Body of pancreas (tissue), 4 donors: Measurements from ENCODE around the gene MPL. TPM values are rescaled to one million over a fixed set of nuclear protein-coding genes. Genes with fewer than 3 reads are reported as not detected.

ENCODE experiments used
- ATAC-seq: fragments of 150-250 bp; one replicate; pipeline ENCODE4 v1.9.1; 2016
- DNase-seq, 4 donors: peaks; one replicate each; pipeline ENCODE4 v3.0.0-alpha.2; 2019
- H3K27ac ChIP-seq, 4 donors: fragments of 200-600 bp; sonication (generic); 1 replicate in 3 of 4; 2 replicates in 1 of 4; pipeline versions ENCODE4 v1.5.1 to v1.6.1; 2016 to 2019; ENCODE audit warnings: mild to moderate bottlenecking in 1 of 4, mixed read lengths in 1 of 4, moderate library complexity in 1 of 4
- H3K27me3 ChIP-seq, 2 donors: fragments of 200-600 bp; sonication (generic); one replicate each; pipeline ENCODE4 v1.6.0; 2016; ENCODE audit warnings: mild to moderate bottlenecking in 1 of 2
- H3K36me3 ChIP-seq, 2 donors: fragments of 200-600 bp; sonication (generic); replicated peaks in 1 of 2; 2 replicates each; pipeline ENCODE4 v1.5.1; 2016; ENCODE audit warnings: low read depth in 2 of 2; ENCODE audit not compliant: insufficient read depth in 1 of 2
- H3K4me1 ChIP-seq: fragments of 200-600 bp; sonication (generic); one replicate; pipeline ENCODE4 v1.6.0; 2016
- H3K4me3 ChIP-seq, 2 donors: fragments of 200-600 bp; sonication (generic); 1 replicate in 1 of 2; 2 replicates in 1 of 2; pipeline ENCODE4 v1.5.1; 2016 to 2019
- H3K9me3 ChIP-seq, 3 donors: fragments of 200-600 bp; sonication (generic); 1 replicate in 2 of 3; 2 replicates in 1 of 3; pipeline ENCODE4 v1.5.1; 2016
- POLR2A ChIP-seq, 3 donors: fragments of 450-650 bp; IDR thresholded peaks; one replicate each; pipeline ENCODE4 v1.6.1; 2016; ENCODE audit warnings: antibody characterized with exemption in 3 of 3, mild to moderate bottlenecking in 2 of 3
- WGBS, 2 donors: methylation state at CpG; one replicate each; pipeline ENCODE4 v1.1.5; 2017; 5-methylcytosine and 5-hydroxymethylcytosine counted together
- intact Hi-C: fragments of 100-400 bp; cut with DNase I; formaldehyde crosslinking; loops from one replicate; pipeline ENCODE4 v1.15.1; 2023
- total RNA-seq, 2 donors: library from RNA; depleted of rRNA; stranded (reverse); fragments of >200 nt; gene quantifications; one replicate each; pipeline ENCODE4 v1.1.0, GENCODE V29; 2016
- TF ChIP-seq, protein P1 (sequence below), 7 experiments: fragments of 450-650 bp in 4 of 7; fragments of 200-600 bp in 3 of 7; sonication (generic) in 3 of 7; IDR thresholded peaks; one replicate each; pipeline ENCODE4 v1.5.1; 2016 to 2019; ENCODE audit warnings: antibody characterized with exemption in 7 of 7

Gene MPL
- total RNA-seq, 2 donors from 2014 or later = not detected

- Histone ChIP-seq H3K9me3 (no peaks in the 10 kb centered on the region), H3K4me3 (no peak overlapping the region), H3K27me3 (no peaks in the 10 kb centered on the region), H3K27ac (no peak overlapping the region), H3K36me3 (no peaks in the 10 kb centered on the region), H3K4me1 (peaks cover 20% of the 10 kb centered on the region)
- intact Hi-C loops = loop anchor here (10.0 kb wide), 1 partner anchor 60 kb away; no protein-coding TSS in a partner anchor
- TF ChIP-seq POLR2A (IDR thresholded peaks at IDR 0.05) = no peak
- TF ChIP-seq, protein P1, sequence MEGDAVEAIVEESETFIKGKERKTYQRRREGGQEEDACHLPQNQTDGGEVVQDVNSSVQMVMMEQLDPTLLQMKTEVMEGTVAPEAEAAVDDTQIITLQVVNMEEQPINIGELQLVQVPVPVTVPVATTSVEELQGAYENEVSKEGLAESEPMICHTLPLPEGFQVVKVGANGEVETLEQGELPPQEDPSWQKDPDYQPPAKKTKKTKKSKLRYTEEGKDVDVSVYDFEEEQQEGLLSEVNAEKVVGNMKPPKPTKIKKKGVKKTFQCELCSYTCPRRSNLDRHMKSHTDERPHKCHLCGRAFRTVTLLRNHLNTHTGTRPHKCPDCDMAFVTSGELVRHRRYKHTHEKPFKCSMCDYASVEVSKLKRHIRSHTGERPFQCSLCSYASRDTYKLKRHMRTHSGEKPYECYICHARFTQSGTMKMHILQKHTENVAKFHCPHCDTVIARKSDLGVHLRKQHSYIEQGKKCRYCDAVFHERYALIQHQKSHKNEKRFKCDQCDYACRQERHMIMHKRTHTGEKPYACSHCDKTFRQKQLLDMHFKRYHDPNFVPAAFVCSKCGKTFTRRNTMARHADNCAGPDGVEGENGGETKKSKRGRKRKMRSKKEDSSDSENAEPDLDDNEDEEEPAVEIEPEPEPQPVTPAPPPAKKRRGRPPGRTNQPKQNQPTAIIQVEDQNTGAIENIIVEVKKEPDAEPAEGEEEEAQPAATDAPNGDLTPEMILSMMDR (IDR thresholded peaks at IDR 0.05) = no peak
- no peak for DNase-seq
- no peak for ATAC-seq
- WGBS, 2 donors = 80 to 87% methylated on average over 2 of the region's 2 CpGs
These were observed 16.9 kb downstream of the MPL start for GRCh38 chr1:43354471-43354870.

- no peak for DNase-seq
- no peak for ATAC-seq
- no peak overlapping the region for H3K4me3 ChIP-seq
- intact Hi-C loops = loop anchor here (10.0 kb wide), 1 partner anchor 60 kb away; no protein-coding TSS in a partner anchor
- no peak overlapping the region for H3K27ac ChIP-seq
- peaks cover 16% of the 10 kb centered on the region for H3K4me1 ChIP-seq
- no peaks in the 10 kb centered on the region for H3K36me3 ChIP-seq
- WGBS, 2 donors = 94% methylated on average over 2 of the region's 2 CpGs
- H3K27me3 ChIP-seq = no peaks in the 10 kb centered on the region
- TF ChIP-seq, protein P1 (IDR thresholded peaks at IDR 0.05) = no peak
- TF ChIP-seq POLR2A (IDR thresholded peaks at IDR 0.05) = no peak
- no peaks in the 10 kb centered on the region for H3K9me3 ChIP-seq
These were observed 17.3 kb downstream of the MPL start for GRCh38 chr1:43354936-43355335.

- Histone ChIP-seq H3K9me3 (no peaks in the 10 kb centered on the region), H3K4me1 (peaks cover 13% of the 10 kb centered on the region), H3K4me3 (no peak overlapping the region), H3K36me3 (no peaks in the 10 kb centered on the region), H3K27me3 (no peaks in the 10 kb centered on the region), H3K27ac (no peak overlapping the region)
- ATAC-seq = no peak
- intact Hi-C loops = loop anchor here (10.0 kb wide), 1 partner anchor 62 kb away; no protein-coding TSS in a partner anchor
- no peak for DNase-seq
- TF ChIP-seq, protein P1 (IDR thresholded peaks at IDR 0.05) = no peak
- no peak for TF ChIP-seq POLR2A (IDR thresholded peaks at IDR 0.05)
- 81 to 90% methylated on average over 4 of the region's 4 CpGs for WGBS, 2 donors
These were observed 19.6 kb downstream of the MPL start for GRCh38 chr1:43357251-43357650.

DNA sequence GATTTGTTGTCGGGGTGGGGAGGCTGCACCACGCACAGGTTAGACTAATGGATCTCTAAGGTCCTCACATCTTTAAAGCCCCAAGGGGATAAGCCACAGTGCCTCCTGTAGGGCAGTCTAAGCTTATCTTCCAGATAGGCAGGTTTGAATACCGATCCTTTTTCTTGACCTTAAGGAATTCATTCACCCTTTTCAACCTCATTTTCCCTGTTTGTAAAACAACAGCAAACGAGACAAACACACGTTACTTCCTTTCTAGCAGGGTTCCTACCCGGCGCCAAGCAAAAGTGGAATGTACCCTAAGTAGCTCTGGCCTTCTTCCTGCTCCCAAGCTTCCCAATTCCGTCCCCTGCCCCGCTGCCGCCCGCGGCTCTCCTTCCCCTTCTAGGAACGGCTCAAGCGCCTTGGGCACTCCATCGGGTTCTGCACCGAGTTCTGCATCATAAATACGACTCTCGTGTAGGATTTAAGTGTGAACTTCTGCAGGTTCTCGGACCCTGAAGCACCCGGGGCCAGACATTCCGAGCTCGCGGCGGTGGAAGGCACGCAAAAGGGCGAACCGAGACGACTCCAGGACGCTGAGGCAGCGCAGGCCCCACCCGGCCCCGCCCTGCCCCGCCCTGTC, 20.6 kb downstream of the MPL start:
- H3K27me3 ChIP-seq = no peaks in the 10 kb centered on the region
- intact Hi-C loops = loop anchor here (10.0 kb wide), 1 partner anchor 63 kb away; no protein-coding TSS in a partner anchor
- TF ChIP-seq, protein P1 (IDR thresholded peaks at IDR 0.05) = peak; percentile 3 to 65 (median 49)
- TF ChIP-seq POLR2A (IDR thresholded peaks at IDR 0.05) = peak; percentile 17 to 76 (median 59)
- H3K4me1 ChIP-seq = peaks cover 13% of the 10 kb centered on the region
- ATAC-seq (peak; percentile 39), DNase-seq (peak; percentile 32 to 55 (median 44))
- no peaks in the 10 kb centered on the region for H3K9me3 ChIP-seq
- H3K4me3 ChIP-seq = peak overlapping the region; percentile 16 to 20
- peaks cover 0 to 3% of the 10 kb centered on the region in 2 donors for H3K36me3 ChIP-seq
- WGBS, 2 donors = 0 to 1% methylated on average over 18 to 33 of the region's 33 CpGs
- H3K27ac ChIP-seq = peak overlapping the region; percentile 79 to 93 (median 86)
